HG03045 (cell line): ENCODE data around the gene MYBPC1.
"Not testable (repeated sequence)": the region's sequence is repeated elsewhere in the genome, so short reads cannot be mapped to it uniquely, and the experiment has no call there.

Experiments
- ATAC-seq: cut with Tn5 transposase; IDR thresholded peaks from one replicate; pipeline ENCODE4 v1.9.1; 2021; ENCODE audit warnings: mild to moderate bottlenecking, moderate library complexity; ENCODE audit not compliant: unreplicated experiment

MYBPC1 gene

GRCh38 chr12:101720118-101720517, 125.3 kb downstream of the MYBPC1 start:
- ATAC-seq, result no peak

GRCh38 chr12:101722392-101722791, 127.6 kb downstream of the MYBPC1 start:
- no peak for ATAC-seq

GRCh38 chr12:101727098-101727497, 132.3 kb downstream of the MYBPC1 start:
- ATAC-seq, result no peak

GRCh38 chr12:101729842-101730241, 135.1 kb downstream of the MYBPC1 start:
- ATAC-seq, result no peak

- no peak for ATAC-seq
These were observed 137.5 kb downstream of the MYBPC1 start for GRCh38 chr12:101732318-101732717.

- ATAC-seq, result no peak
These were observed 138.4 kb downstream of the MYBPC1 start for GRCh38 chr12:101733166-101733565.

- ATAC-seq, result not testable (repeated sequence)
These were observed 139.7 kb downstream of the MYBPC1 start for GRCh38 chr12:101734482-101734881.
